Activated CD4-positive, alpha-beta memory T cell treated with anti-CD3 and anti-CD28 coated beads, Interleukin-2, amount 10 ng/mL, durations not matched to agents 7 days and 5 days (primary cell): ENCODE data around the gene FAM13A. TPM values are rescaled to one million over a fixed set of nuclear protein-coding genes. Genes with fewer than 3 reads are reported as not detected.

Source experiments
- CTCF ChIA-PET: fragments of 350-600 bp; sonication (Branson Sonifier 250); formaldehyde crosslinking; loops from one replicate; lab custom pipeline; 2021; ENCODE audit warnings: antibody characterized with exemption, inconsistent platforms; lab: Charles Lee
- POLR2A ChIA-PET: fragments of 350-600 bp; sonication (Branson Sonifier 250); formaldehyde crosslinking; loops from one replicate; lab custom pipeline; 2021; ENCODE audit warnings: antibody characterized with exemption; lab: Charles Lee
- DNase-seq: peaks from one replicate; pipeline ENCODE4 v3.0.0-alpha.2; 2020
- H3K27ac Mint-ChIP-seq: one replicate; pipeline ENCODE4 v1.8.0; 2021; ENCODE audit warnings: mild to moderate bottlenecking, mixed read lengths
- H3K27me3 Mint-ChIP-seq: one replicate; pipeline ENCODE4 v1.8.0; 2021; ENCODE audit warnings: mixed read lengths
- H3K36me3 Mint-ChIP-seq: one replicate; pipeline ENCODE4 v1.8.0; 2021; ENCODE audit warnings: low read depth, mixed read lengths
- H3K4me1 Mint-ChIP-seq: one replicate; pipeline ENCODE4 v1.8.0; 2021; ENCODE audit warnings: mixed read lengths
- H3K4me3 Mint-ChIP-seq: one replicate; pipeline ENCODE4 v1.8.0; 2021; ENCODE audit warnings: mild to moderate bottlenecking, mixed read lengths
- H3K9me3 Mint-ChIP-seq: one replicate; pipeline ENCODE4 v1.8.0; 2021; ENCODE audit warnings: mixed read lengths
- total RNA-seq, 2 experiments: library from RNA; stranded (reverse); gene quantifications; one replicate each; pipeline ENCODE4 v1.2.3, GENCODE V29; 2021

Gene FAM13A
- total RNA-seq, 2 experiments from 2014 or later: 9.5 to 10.1 TPM

- Mint-ChIP-seq H3K27ac (no peak overlapping the region), H3K4me1 (peaks cover 17% of the 10 kb centered on the region), H3K27me3 (no peaks in the 10 kb centered on the region), H3K9me3 (no peaks in the 10 kb centered on the region), H3K36me3 (no peaks in the 10 kb centered on the region), H3K4me3 (no peak overlapping the region)
- ChIA-PET CTCF (no interaction called here), POLR2A (no interaction called here)
- DNase-seq: no peak
Observed at GRCh38 chr4:88825931-88826330, 231.1 kb downstream of the FAM13A start.

GRCh38 chr4:88823058-88823919 lies 233.7 kb downstream of the FAM13A start:
- CTCF ChIA-PET: interaction anchor here (0.6 to 1.5 kb wide), 5 partner anchors 10 to 298 kb away, joined by 3 to 5 read pairs (median 4); no protein-coding TSS in a partner anchor
- Mint-ChIP-seq H3K36me3 (no peaks in the 10 kb centered on the region), H3K27ac (peak overlapping the region; percentile 91), H3K27me3 (no peaks in the 10 kb centered on the region), H3K9me3 (no peaks in the 10 kb centered on the region), H3K4me1 (peaks cover 32% of the 10 kb centered on the region), H3K4me3 (peak overlapping the region; percentile 82)
- DNase-seq: peak; percentile 83
- POLR2A ChIA-PET: interaction anchor here (0.7 to 1.5 kb wide), 4 partner anchors 125 to 369 kb away, joined by 3 to 5 read pairs (median 4); partner anchors contain the start of genes HERC3 and NAP1L5

GRCh38 chr4:88822034-88822789 lies 234.8 kb downstream of the FAM13A start:
- CTCF ChIA-PET: interaction anchor here (0.7 to 7.4 kb wide), 3 partner anchors 11 to 201 kb away, joined by 3 to 118 read pairs (median 5); no protein-coding TSS in a partner anchor
- POLR2A ChIA-PET: interaction anchor here (1.5 kb wide), 1 partner anchor 124 kb away, joined by 5 read pairs; the partner anchor contains the start of gene NAP1L5
- Mint-ChIP-seq H3K36me3 (no peaks in the 10 kb centered on the region), H3K4me3 (peak overlapping the region; percentile 82), H3K27me3 (peaks cover 3% of the 10 kb centered on the region), H3K9me3 (no peaks in the 10 kb centered on the region), H3K4me1 (peaks cover 32% of the 10 kb centered on the region), H3K27ac (no peak overlapping the region)
- DNase-seq: no peak

GRCh38 chr4:88821522-88821921 lies 235.5 kb downstream of the FAM13A start:
- CTCF ChIA-PET: interaction anchor here (0.7 to 7.4 kb wide), 2 partner anchors 10 to 201 kb away, joined by 3 to 118 read pairs; no protein-coding TSS in a partner anchor
- DNase-seq: no peak
- H3K36me3 Mint-ChIP-seq: no peaks in the 10 kb centered on the region
- H3K4me3 Mint-ChIP-seq: no peak overlapping the region
- no peaks in the 10 kb centered on the region for H3K9me3 Mint-ChIP-seq
- H3K27me3 Mint-ChIP-seq: peaks cover 3% of the 10 kb centered on the region
- no peak overlapping the region for H3K27ac Mint-ChIP-seq
- POLR2A ChIA-PET: no interaction called here
- peaks cover 32% of the 10 kb centered on the region for H3K4me1 Mint-ChIP-seq

- CTCF ChIA-PET: interaction anchor here (7.4 kb wide), 1 partner anchor 202 kb away, joined by 118 read pairs; no protein-coding TSS in a partner anchor
- H3K4me1 Mint-ChIP-seq: peaks cover 32% of the 10 kb centered on the region
- H3K27ac Mint-ChIP-seq: no peak overlapping the region
- no peaks in the 10 kb centered on the region for H3K36me3 Mint-ChIP-seq
- H3K27me3 Mint-ChIP-seq: peaks cover 3% of the 10 kb centered on the region
- H3K9me3 Mint-ChIP-seq: no peaks in the 10 kb centered on the region
- peak overlapping the region; percentile 25 for H3K4me3 Mint-ChIP-seq
- POLR2A ChIA-PET: interaction anchor here (0.9 kb wide), 1 partner anchor 129 kb away, joined by 3 read pairs; no protein-coding TSS in a partner anchor
- no peak for DNase-seq
Observed at GRCh38 chr4:88820698-88821415, 236.1 kb downstream of the FAM13A start.

- H3K27me3 Mint-ChIP-seq: peaks cover 6% of the 10 kb centered on the region
- no peaks in the 10 kb centered on the region for H3K9me3 Mint-ChIP-seq
- ChIA-PET POLR2A (interaction anchor here (0.9 to 1.4 kb wide), 2 partner anchors 130 to 202 kb away, joined by 3 to 6 read pairs; no protein-coding TSS in a partner anchor), CTCF (interaction anchor here (1.1 to 7.4 kb wide), 7 partner anchors 9 to 295 kb away, joined by 3 to 118 read pairs (median 5); no protein-coding TSS in a partner anchor)
- H3K4me1 Mint-ChIP-seq: peaks cover 32% of the 10 kb centered on the region
- no peak overlapping the region for H3K4me3 Mint-ChIP-seq
- no peak for DNase-seq
- no peaks in the 10 kb centered on the region for H3K36me3 Mint-ChIP-seq
- H3K27ac Mint-ChIP-seq: no peak overlapping the region
Observed at GRCh38 chr4:88819818-88820697, 236.9 kb downstream of the FAM13A start.

GRCh38 chr4:88818631-88819470 lies 238.1 kb downstream of the FAM13A start:
- Mint-ChIP-seq H3K4me1 (peaks cover 30% of the 10 kb centered on the region), H3K27me3 (peaks cover 11% of the 10 kb centered on the region), H3K27ac (no peak overlapping the region), H3K9me3 (no peaks in the 10 kb centered on the region), H3K4me3 (no peak overlapping the region), H3K36me3 (no peaks in the 10 kb centered on the region)
- DNase-seq: peak; percentile 45
- CTCF ChIA-PET: interaction anchor here (0.9 to 7.4 kb wide), 10 partner anchors 9 to 294 kb away, joined by 3 to 118 read pairs (median 3); no protein-coding TSS in a partner anchor
- POLR2A ChIA-PET: interaction anchor here (0.7 to 1.4 kb wide), 2 partner anchors 203 to 205 kb away, joined by 3 to 6 read pairs; no protein-coding TSS in a partner anchor

- POLR2A ChIA-PET: no interaction called here
- no peaks in the 10 kb centered on the region for H3K9me3 Mint-ChIP-seq
- peaks cover 20% of the 10 kb centered on the region for H3K4me1 Mint-ChIP-seq
- no peak overlapping the region for H3K27ac Mint-ChIP-seq
- CTCF ChIA-PET: interaction anchor here (2.0 to 7.4 kb wide), 3 partner anchors 13 to 208 kb away, joined by 5 to 118 read pairs (median 6); no protein-coding TSS in a partner anchor
- no peaks in the 10 kb centered on the region for H3K36me3 Mint-ChIP-seq
- H3K4me3 Mint-ChIP-seq: no peak overlapping the region
- peaks cover 11% of the 10 kb centered on the region for H3K27me3 Mint-ChIP-seq
- no peak for DNase-seq
Observed at GRCh38 chr4:88817740-88818139, 239.2 kb downstream of the FAM13A start.

- H3K4me1 Mint-ChIP-seq: peaks cover 16% of the 10 kb centered on the region
- H3K4me3 Mint-ChIP-seq: no peak overlapping the region
- ChIA-PET CTCF (interaction anchor here (7.4 kb wide), 1 partner anchor 206 kb away, joined by 118 read pairs; no protein-coding TSS in a partner anchor), POLR2A (interaction anchor here (0.7 kb wide), 1 partner anchor 295 kb away, joined by 3 read pairs; no protein-coding TSS in a partner anchor)
- DNase-seq: no peak
- H3K27ac Mint-ChIP-seq: no peak overlapping the region
- H3K9me3 Mint-ChIP-seq: no peaks in the 10 kb centered on the region
- no peaks in the 10 kb centered on the region for H3K36me3 Mint-ChIP-seq
- H3K27me3 Mint-ChIP-seq: peaks cover 15% of the 10 kb centered on the region
Observed at GRCh38 chr4:88816360-88816759, 240.6 kb downstream of the FAM13A start.

GRCh38 chr4:88814043-88814617 lies 242.9 kb downstream of the FAM13A start:
- CTCF ChIA-PET: interaction anchor here (0.6 to 1.1 kb wide), 2 partner anchors 9 to 210 kb away, joined by 3 read pairs; no protein-coding TSS in a partner anchor
- H3K4me3 Mint-ChIP-seq: no peak overlapping the region
- H3K9me3 Mint-ChIP-seq: no peaks in the 10 kb centered on the region
- peaks cover 20% of the 10 kb centered on the region for H3K27me3 Mint-ChIP-seq
- POLR2A ChIA-PET: no interaction called here
- H3K36me3 Mint-ChIP-seq: no peaks in the 10 kb centered on the region
- peaks cover 4% of the 10 kb centered on the region for H3K4me1 Mint-ChIP-seq
- no peak overlapping the region for H3K27ac Mint-ChIP-seq
- DNase-seq: no peak
